ENCODE results near the gene TSC22D2.

DNA sequence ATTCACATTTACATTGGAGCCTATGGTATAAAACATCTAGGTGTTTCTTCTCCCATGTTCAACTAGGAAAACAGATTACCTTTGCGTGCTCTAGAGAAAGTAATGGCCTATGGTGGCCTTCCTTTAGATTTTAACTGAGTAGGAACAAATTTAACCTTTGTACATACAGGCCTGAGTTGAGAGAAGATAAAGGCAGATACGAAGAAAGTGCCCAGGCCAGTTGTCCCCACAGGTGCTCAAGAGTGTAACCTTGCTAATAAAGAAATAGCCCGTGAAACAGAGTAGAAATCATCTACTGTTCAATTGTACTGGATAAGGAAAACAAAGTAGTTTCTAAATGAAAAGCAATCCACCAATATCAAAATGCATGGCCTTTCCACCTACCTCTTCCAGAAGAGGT, 6.8 kb upstream of the TSC22D2 start:
- TF ChIP-seq, protein P1, sequence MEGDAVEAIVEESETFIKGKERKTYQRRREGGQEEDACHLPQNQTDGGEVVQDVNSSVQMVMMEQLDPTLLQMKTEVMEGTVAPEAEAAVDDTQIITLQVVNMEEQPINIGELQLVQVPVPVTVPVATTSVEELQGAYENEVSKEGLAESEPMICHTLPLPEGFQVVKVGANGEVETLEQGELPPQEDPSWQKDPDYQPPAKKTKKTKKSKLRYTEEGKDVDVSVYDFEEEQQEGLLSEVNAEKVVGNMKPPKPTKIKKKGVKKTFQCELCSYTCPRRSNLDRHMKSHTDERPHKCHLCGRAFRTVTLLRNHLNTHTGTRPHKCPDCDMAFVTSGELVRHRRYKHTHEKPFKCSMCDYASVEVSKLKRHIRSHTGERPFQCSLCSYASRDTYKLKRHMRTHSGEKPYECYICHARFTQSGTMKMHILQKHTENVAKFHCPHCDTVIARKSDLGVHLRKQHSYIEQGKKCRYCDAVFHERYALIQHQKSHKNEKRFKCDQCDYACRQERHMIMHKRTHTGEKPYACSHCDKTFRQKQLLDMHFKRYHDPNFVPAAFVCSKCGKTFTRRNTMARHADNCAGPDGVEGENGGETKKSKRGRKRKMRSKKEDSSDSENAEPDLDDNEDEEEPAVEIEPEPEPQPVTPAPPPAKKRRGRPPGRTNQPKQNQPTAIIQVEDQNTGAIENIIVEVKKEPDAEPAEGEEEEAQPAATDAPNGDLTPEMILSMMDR (IDR thresholded peaks at IDR 0.05; ENCODE audit: low read length), result no peak
- TF ChIP-seq EZH2 (optimal IDR thresholded peaks at IDR 0.05; ENCODE audit: low read depth, low read length), result no peak
- TF ChIP-seq EZH2phosphoT487 (IDR thresholded peaks at IDR 0.05; ENCODE audit: low read length), result no peak

Measured in MM.1S (cell line).